NB4 (cell line): ENCODE data around the gene NTM.

Experiments
- MAX ChIP-seq: IDR thresholded peaks from 2 replicates; pipeline ENCODE4 v1.6.1; 2011; ENCODE audit warnings: low read depth, low read length
- MYC ChIP-seq: IDR thresholded peaks from 2 replicates; pipeline ENCODE4 v1.6.1; 2011; ENCODE audit warnings: low read depth, low read length
- POLR2A ChIP-seq: IDR thresholded peaks from 2 replicates; pipeline ENCODE4 v1.6.1; 2011; ENCODE audit warnings: mild to moderate bottlenecking; ENCODE audit not compliant: insufficient read length; ENCODE audit errors: extremely low read depth
- TF ChIP-seq, protein P1 (sequence below): IDR thresholded peaks from one replicate; pipeline ENCODE4 v1.5.1; 2012; ENCODE audit warnings: low read depth, low read length

DNA sequence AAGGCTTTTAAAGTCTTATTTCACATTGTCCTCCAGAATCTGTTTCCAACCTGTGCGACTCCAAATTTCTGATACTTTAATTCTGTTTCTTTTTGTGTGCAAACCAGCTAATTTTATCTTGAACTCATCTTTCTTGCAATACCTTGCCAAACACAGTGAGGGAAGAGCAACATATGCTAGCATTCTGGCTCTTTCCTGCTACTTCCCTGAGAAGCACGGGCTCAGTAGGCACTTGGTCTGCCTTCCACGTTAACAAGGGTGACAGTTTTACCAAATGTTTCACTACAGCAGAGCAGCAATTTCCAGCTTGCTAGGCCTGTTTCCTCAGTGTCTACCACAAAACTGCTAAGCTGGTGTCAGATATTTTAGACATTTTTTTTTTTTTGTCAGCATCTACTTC is 405.8 kb downstream of the NTM start:
- TF ChIP-seq, protein P1, sequence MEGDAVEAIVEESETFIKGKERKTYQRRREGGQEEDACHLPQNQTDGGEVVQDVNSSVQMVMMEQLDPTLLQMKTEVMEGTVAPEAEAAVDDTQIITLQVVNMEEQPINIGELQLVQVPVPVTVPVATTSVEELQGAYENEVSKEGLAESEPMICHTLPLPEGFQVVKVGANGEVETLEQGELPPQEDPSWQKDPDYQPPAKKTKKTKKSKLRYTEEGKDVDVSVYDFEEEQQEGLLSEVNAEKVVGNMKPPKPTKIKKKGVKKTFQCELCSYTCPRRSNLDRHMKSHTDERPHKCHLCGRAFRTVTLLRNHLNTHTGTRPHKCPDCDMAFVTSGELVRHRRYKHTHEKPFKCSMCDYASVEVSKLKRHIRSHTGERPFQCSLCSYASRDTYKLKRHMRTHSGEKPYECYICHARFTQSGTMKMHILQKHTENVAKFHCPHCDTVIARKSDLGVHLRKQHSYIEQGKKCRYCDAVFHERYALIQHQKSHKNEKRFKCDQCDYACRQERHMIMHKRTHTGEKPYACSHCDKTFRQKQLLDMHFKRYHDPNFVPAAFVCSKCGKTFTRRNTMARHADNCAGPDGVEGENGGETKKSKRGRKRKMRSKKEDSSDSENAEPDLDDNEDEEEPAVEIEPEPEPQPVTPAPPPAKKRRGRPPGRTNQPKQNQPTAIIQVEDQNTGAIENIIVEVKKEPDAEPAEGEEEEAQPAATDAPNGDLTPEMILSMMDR, result no peak
- TF ChIP-seq POLR2A (no peak), MAX (no peak), MYC (no peak)
